ENCODE measurements around the gene TMEM38B.

TMEM38B gene

DNA sequence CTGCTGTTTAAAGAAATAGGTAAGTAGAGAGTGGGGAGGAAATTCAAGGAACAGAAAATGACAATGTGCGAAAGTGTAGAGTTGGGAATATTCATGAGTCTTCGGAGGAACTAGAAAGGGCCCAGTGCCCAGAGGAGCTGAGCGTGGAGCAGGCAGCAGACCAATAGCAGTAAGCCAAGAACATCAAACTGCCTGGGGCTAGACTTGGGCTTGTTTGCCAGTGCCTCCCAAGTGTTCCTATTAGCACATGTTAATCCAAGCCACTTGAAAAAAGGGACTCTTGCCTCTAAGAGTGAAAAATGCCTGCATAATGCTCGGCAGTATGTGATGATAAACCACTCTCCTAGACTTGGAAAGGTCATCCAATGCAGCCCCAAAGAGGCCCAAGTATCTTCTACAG is 33.3 kb upstream of the TMEM38B start:
- Histone ChIP-seq H3K4me1 (ENCODE audit: insufficient read depth, insufficient read length) (no peaks in the 10 kb centered on the region), H3K4me3 (ENCODE audit: insufficient read length, low read depth) (no peak overlapping the region), H3K27me3 (ENCODE audit: insufficient read depth, insufficient read length) (peaks cover 22% of the 10 kb centered on the region), H3K36me3 (ENCODE audit: insufficient read depth, insufficient read length, low read length) (no peaks in the 10 kb centered on the region), H3K9ac (ENCODE audit: insufficient read length, low read depth) (no peak overlapping the region), H3K9me3 (ENCODE audit: insufficient read depth, low read length) (no peaks in the 10 kb centered on the region)
- no peak for DNase-seq (ENCODE audit: low read depth, low spot score)
- TF ChIP-seq SUZ12 (IDR thresholded peaks at IDR 0.05; ENCODE audit: extremely low read depth, insufficient read depth, insufficient read length) (no peak), ZNF274 (IDR thresholded peaks at IDR 0.05; ENCODE audit: low read depth, low read length) (no peak)

DNA sequence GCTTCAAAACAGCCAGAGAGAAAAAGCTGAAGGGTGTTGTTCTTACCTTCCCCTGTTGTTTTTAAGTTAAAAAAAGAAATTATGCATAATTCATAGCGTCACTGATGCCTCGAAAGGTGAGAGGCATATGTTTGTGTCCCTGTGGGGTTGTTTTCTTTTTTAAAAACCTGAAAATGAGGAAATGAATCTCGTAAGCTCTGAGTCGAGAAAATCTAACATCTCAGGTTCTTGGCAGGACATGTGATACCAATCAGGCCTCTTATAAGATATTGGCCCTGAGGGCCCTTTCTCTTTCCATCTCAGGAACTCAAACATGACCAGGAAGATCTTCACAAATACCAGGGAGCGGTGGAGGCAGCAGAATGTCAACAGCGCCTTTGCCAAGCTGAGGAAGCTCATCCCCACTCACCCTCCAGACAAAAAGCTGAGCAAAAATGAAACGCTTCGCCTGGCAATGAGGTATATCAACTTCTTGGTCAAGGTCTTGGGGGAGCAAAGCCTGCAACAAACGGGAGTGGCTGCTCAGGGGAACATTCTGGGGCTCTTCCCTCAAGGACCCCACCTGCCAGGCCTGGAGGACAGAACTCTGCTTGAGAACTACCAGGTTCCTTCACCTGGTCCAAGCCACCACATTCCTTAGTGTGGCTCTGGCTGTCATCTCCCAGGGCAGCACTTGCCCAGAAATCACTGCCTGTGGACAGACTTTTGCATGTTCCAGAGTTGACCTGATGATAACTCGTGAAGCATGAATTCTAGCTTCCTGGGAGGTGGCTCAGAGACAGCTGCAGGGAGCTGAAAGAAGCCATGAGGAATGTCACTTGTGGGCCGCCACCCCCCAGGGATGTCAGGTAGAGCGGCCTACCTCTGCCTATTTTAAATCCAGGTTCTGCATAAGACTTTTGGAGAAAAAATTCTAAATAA is 31.9 kb upstream of the TMEM38B start, which contains the start of gene TAL2:
TSS of gene TAL2 (plus strand) at position 274 of the 921 bp plus-strand sequence. CDS start at position 314, 40 bp downstream.
- no peaks in the 10 kb centered on the region for H3K36me3 ChIP-seq (ENCODE audit: insufficient read depth, insufficient read length, low read length)
- no peaks in the 10 kb centered on the region for H3K9me3 ChIP-seq (ENCODE audit: insufficient read depth, low read length)
- no peaks in the 10 kb centered on the region for H3K4me1 ChIP-seq (ENCODE audit: insufficient read depth, insufficient read length)
- peaks cover 7% of the 10 kb centered on the region for H3K27me3 ChIP-seq (ENCODE audit: insufficient read depth, insufficient read length)
- no peak for DNase-seq (ENCODE audit: low read depth, low spot score)
- TF ChIP-seq ZNF274 (IDR thresholded peaks at IDR 0.05; ENCODE audit: low read depth, low read length) = no peak
- no peak for TF ChIP-seq SUZ12 (IDR thresholded peaks at IDR 0.05; ENCODE audit: extremely low read depth, insufficient read depth, insufficient read length)
- TF ChIP-seq YY1 (IDR thresholded peaks at IDR 0.05; ENCODE audit: insufficient read depth, insufficient read length) = no peak
- H3K4me3 ChIP-seq (ENCODE audit: insufficient read length, low read depth) = no peak within 1 kb of the TSS
- H3K9ac ChIP-seq (ENCODE audit: insufficient read length, low read depth) = no peak within 1 kb of the TSS

DNA sequence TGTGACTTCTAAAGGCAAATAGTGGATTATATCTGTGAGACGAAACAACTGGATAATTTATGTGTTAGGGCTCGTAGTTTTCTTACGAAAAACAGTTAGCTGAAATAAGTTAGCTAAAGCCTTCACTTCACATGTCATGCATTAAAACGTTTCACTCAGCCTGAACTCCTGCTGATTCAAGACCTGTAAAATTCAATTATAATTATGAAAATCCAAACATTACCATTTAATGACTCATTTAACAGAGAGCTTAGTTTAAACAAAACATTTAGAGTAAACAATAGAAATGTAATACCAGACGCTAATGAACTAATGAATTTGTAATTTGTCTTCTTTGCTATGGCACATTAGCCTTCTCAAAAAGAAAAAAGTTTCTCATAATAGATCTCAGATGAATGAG is 30.4 kb upstream of the TMEM38B start:
- no peaks in the 10 kb centered on the region for H3K36me3 ChIP-seq (ENCODE audit: insufficient read depth, insufficient read length, low read length)
- TF ChIP-seq SUZ12 (IDR thresholded peaks at IDR 0.05; ENCODE audit: extremely low read depth, insufficient read depth, insufficient read length) (no peak), YY1 (IDR thresholded peaks at IDR 0.05; ENCODE audit: insufficient read depth, insufficient read length) (no peak), ZNF274 (IDR thresholded peaks at IDR 0.05; ENCODE audit: low read depth, low read length) (no peak)
- no peaks in the 10 kb centered on the region for H3K27me3 ChIP-seq (ENCODE audit: insufficient read depth, insufficient read length)
- H3K9ac ChIP-seq (ENCODE audit: insufficient read length, low read depth) = no peak overlapping the region
- H3K9me3 ChIP-seq (ENCODE audit: insufficient read depth, low read length) = no peaks in the 10 kb centered on the region
- H3K4me3 ChIP-seq (ENCODE audit: insufficient read length, low read depth) = no peak overlapping the region
- DNase-seq (ENCODE audit: low read depth, low spot score) = no peak
- H3K4me1 ChIP-seq (ENCODE audit: insufficient read depth, insufficient read length) = no peaks in the 10 kb centered on the region

DNA sequence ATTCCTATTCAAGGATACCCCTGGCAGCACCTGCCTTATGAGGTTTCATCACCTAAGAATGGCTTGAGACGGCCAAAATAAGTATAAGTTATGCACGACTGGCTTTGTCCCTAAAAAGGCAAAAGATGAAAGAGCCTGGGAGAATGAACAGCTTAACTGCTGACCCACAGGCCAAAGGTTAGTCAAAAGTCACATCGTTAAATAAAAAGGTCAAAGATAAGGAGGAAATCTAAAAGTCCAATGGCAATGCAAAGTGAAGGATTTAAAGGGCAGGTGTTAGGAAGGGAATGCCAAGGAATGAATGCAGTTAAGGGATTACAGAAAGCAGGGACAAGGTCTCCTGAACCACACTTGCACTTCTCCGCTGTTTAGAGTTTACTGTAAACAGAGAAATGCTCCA is 26.5 kb upstream of the TMEM38B start:
- no peaks in the 10 kb centered on the region for H3K27me3 ChIP-seq (ENCODE audit: insufficient read depth, insufficient read length)
- H3K9me3 ChIP-seq (ENCODE audit: insufficient read depth, low read length) = no peaks in the 10 kb centered on the region
- TF ChIP-seq YY1 (IDR thresholded peaks at IDR 0.05; ENCODE audit: insufficient read depth, insufficient read length) = no peak
- TF ChIP-seq ZNF274 (IDR thresholded peaks at IDR 0.05; ENCODE audit: low read depth, low read length) = no peak
- TF ChIP-seq SUZ12 (IDR thresholded peaks at IDR 0.05; ENCODE audit: extremely low read depth, insufficient read depth, insufficient read length) = no peak
- H3K36me3 ChIP-seq (ENCODE audit: insufficient read depth, insufficient read length, low read length) = no peaks in the 10 kb centered on the region
- H3K9ac ChIP-seq (ENCODE audit: insufficient read length, low read depth) = no peak overlapping the region
- no peak for DNase-seq (ENCODE audit: low read depth, low spot score)
- H3K4me3 ChIP-seq (ENCODE audit: insufficient read length, low read depth) = no peak overlapping the region
- H3K4me1 ChIP-seq (ENCODE audit: insufficient read depth, insufficient read length) = no peaks in the 10 kb centered on the region

DNA sequence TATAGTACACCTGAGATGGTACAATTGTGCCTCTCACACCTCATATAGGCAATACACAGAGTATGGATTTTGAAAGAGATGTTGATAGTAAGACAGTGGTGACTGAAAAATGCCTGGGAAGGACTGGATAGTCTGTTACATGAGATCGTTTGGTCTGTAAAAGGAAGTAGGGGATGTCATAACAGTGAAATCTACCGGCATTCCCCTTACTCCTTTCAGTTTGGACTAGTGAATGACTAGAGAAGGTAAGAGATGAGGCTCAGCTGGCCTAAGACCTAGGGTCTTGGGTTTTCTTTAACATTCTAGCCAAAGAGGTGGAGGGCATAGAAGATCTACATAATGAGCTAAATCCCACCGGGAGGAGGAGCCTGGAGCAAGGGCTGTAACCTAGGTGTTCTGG is 24.0 kb upstream of the TMEM38B start:
- DNase-seq (ENCODE audit: low read depth, low spot score) = no peak
- Histone ChIP-seq H3K9ac (ENCODE audit: insufficient read length, low read depth) (no peak overlapping the region), H3K36me3 (ENCODE audit: insufficient read depth, insufficient read length, low read length) (no peaks in the 10 kb centered on the region), H3K27me3 (ENCODE audit: insufficient read depth, insufficient read length) (no peaks in the 10 kb centered on the region), H3K4me3 (ENCODE audit: insufficient read length, low read depth) (no peak overlapping the region), H3K4me1 (ENCODE audit: insufficient read depth, insufficient read length) (no peaks in the 10 kb centered on the region), H3K9me3 (ENCODE audit: insufficient read depth, low read length) (no peaks in the 10 kb centered on the region)
- no peak for TF ChIP-seq ZNF274 (IDR thresholded peaks at IDR 0.05; ENCODE audit: low read depth, low read length)

DNA sequence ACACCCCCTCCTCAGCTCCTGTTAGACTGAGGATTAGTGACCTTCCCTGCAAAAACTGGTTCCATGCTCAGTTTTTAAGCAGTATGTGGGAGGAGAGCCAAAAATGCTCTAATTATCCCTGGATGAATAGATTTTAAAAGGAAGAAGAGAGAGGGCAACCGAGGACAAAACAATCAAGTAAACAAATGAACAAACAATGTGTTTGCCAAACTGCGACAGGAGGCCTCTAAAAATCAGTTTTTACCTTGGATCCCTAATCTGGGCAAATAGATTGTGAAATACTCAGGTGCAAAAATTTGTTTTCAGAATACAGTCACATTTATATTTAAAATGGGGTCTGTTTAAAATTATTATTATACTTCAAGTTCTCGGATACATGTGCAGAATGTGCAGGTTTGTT is 23.6 kb upstream of the TMEM38B start:
- no peak for DNase-seq (ENCODE audit: low read depth, low spot score)
- no peaks in the 10 kb centered on the region for H3K4me1 ChIP-seq (ENCODE audit: insufficient read depth, insufficient read length)
- TF ChIP-seq ZNF274 (IDR thresholded peaks at IDR 0.05; ENCODE audit: low read depth, low read length) (no peak), SUZ12 (IDR thresholded peaks at IDR 0.05; ENCODE audit: extremely low read depth, insufficient read depth, insufficient read length) (no peak)

DNA sequence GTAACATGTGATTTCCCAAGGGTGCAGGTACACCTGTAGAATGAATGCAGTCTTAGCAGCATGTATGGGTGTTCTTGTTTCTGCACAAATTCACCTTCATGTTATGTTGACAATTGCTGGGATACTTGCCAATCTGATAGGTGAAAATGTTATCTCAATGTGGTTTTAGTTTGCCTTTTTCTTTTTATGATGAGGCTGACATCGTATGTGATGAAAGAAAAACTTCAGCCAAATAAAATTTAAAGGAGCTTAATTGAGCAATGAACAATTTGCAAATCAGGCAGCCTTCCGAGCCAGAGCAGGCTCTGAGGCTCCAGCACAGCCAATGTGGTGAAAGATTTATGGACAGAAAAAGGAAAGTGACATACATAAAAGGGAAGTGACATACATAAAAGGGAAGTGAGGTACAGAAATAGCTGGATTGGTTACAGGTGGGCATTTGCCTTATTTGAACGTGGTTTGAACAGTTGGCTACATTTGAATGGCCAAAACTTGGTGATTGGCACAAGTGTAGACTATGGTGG is 21.6 kb upstream of the TMEM38B start:
- no peaks in the 10 kb centered on the region for H3K9me3 ChIP-seq (ENCODE audit: insufficient read depth, low read length)
- DNase-seq (ENCODE audit: low read depth, low spot score) = no peak
- no peaks in the 10 kb centered on the region for H3K36me3 ChIP-seq (ENCODE audit: insufficient read depth, insufficient read length, low read length)

More for the DNA sequence above, 23.6 kb upstream of the TMEM38B start:
- Histone ChIP-seq H3K9ac (ENCODE audit: insufficient read length, low read depth) (no peak overlapping the region), H3K9me3 (ENCODE audit: insufficient read depth, low read length) (no peaks in the 10 kb centered on the region), H3K27me3 (ENCODE audit: insufficient read depth, insufficient read length) (no peaks in the 10 kb centered on the region), H3K36me3 (ENCODE audit: insufficient read depth, insufficient read length, low read length) (no peaks in the 10 kb centered on the region), H3K4me3 (ENCODE audit: insufficient read length, low read depth) (no peak overlapping the region)

More for the DNA sequence above, 21.6 kb upstream of the TMEM38B start:
- Histone ChIP-seq H3K27me3 (ENCODE audit: insufficient read depth, insufficient read length) (no peaks in the 10 kb centered on the region), H3K4me3 (ENCODE audit: insufficient read length, low read depth) (no peak overlapping the region), H3K9ac (ENCODE audit: insufficient read length, low read depth) (no peak overlapping the region), H3K4me1 (ENCODE audit: insufficient read depth, insufficient read length) (no peaks in the 10 kb centered on the region)
- TF ChIP-seq YY1 (IDR thresholded peaks at IDR 0.05; ENCODE audit: insufficient read depth, insufficient read length) = no peak
- TF ChIP-seq SUZ12 (IDR thresholded peaks at IDR 0.05; ENCODE audit: extremely low read depth, insufficient read depth, insufficient read length) = no peak
- no peak for TF ChIP-seq ZNF274 (IDR thresholded peaks at IDR 0.05; ENCODE audit: low read depth, low read length)

Data from NT2/D1 (cell line).